ENCODE data around the gene CAPN10. TPM values are rescaled to one million over a fixed set of nuclear protein-coding genes. Genes with fewer than 3 reads are reported as not detected.

The CAPN10 gene
- total RNA-seq, 1 experiment from 2014 or later = 61.3 TPM

- H3K4me1 Mint-ChIP-seq = peaks cover 21% of the 10 kb centered on the region
- H3K27me3 Mint-ChIP-seq (ENCODE audit: low read depth) = no peaks in the 10 kb centered on the region
- ChIA-PET POLR2A (no interaction called here), CTCF (interaction anchor here (0.5 to 1.9 kb wide), 20 partner anchors 8 to 403 kb away, joined by 3 to 27 read pairs (median 4); partner anchors contain the start of genes ANKMY1, DUSP28 and RNPEPL1)
- TF ChIP-seq MAX (CRISPR knock-in tag; IDR thresholded peaks at IDR 0.05) = peak; percentile 69; the same call in 1 of the 2 replicates
- 0 out of 2 replicates have a peak, but pooled peaks have one; percentile 32 for TF ChIP-seq GABPB1 (CRISPR knock-in tag; IDR thresholded peaks at IDR 0.05)
- TF ChIP-seq EMX1 (CRISPR knock-in tag; IDR thresholded peaks at IDR 0.05) = no peak
- peak; percentile 42 for TF ChIP-seq CTCF (IDR thresholded peaks at IDR 0.05)
- TF ChIP-seq ATF6 (CRISPR knock-in tag; IDR thresholded peaks at IDR 0.05) = no peak
- TF ChIP-seq AR (CRISPR knock-in tag; IDR thresholded peaks at IDR 0.05) = no peak
- H3K9me3 Mint-ChIP-seq = no peaks in the 10 kb centered on the region
- ATAC-seq (peak; percentile 69), DNase-seq (ENCODE audit: low spot score) (peak; percentile 77)
- no peaks in the 10 kb centered on the region; the same call in 1 of the 2 replicates for H3K36me3 Mint-ChIP-seq
- H3K4me3 Mint-ChIP-seq = no peak overlapping the region
- peak overlapping the region; percentile 49; the same call in 1 of the 2 replicates for H3K27ac Mint-ChIP-seq
Observed at GRCh38 chr2:240579771-240580614, 6.5 kb upstream of the CAPN10 start.

GRCh38 chr2:240581811-240582210 is 4.7 kb upstream of the CAPN10 start:
- Mint-ChIP-seq H3K4me3 (no peak overlapping the region), H3K4me1 (peaks cover 23% of the 10 kb centered on the region), H3K36me3 (no peaks in the 10 kb centered on the region; the same call in 1 of the 2 replicates), H3K27ac (no peak overlapping the region), H3K9me3 (no peaks in the 10 kb centered on the region), H3K27me3 (ENCODE audit: low read depth) (no peaks in the 10 kb centered on the region)
- POLR2A ChIA-PET = no interaction called here
- TF ChIP-seq CTCF (IDR thresholded peaks at IDR 0.05) (no peak), STAT6 (CRISPR knock-in tag; conservative IDR thresholded peaks at IDR 0.05; ENCODE audit: low read depth) (no peak), JAZF1 (CRISPR knock-in tag; IDR thresholded peaks at IDR 0.05) (no peak), USF1 (CRISPR knock-in tag; IDR thresholded peaks at IDR 0.05) (no peak), MYBL2 (CRISPR knock-in tag; IDR thresholded peaks at IDR 0.05) (no peak), ERG (CRISPR knock-in tag; IDR thresholded peaks at IDR 0.05) (no peak)
- ATAC-seq (no peak), DNase-seq (ENCODE audit: low spot score) (no peak)
- CTCF ChIA-PET = interaction anchor here (1.1 kb wide), 1 partner anchor 59 kb away, joined by 5 read pairs; no protein-coding TSS in a partner anchor
